NT2/D1 (cell line): ENCODE measurements around the gene SCUBE3.

ENCODE experiments used
- SUZ12 ChIP-seq: IDR thresholded peaks from 2 replicates; pipeline ENCODE4 v1.6.1; 2011; ENCODE audit not compliant: insufficient read length, insufficient read depth; ENCODE audit errors: extremely low read depth
- YY1 ChIP-seq: IDR thresholded peaks from 2 replicates; pipeline ENCODE4 v1.6.1; 2011; ENCODE audit not compliant: insufficient read length, insufficient read depth
- ZNF274 ChIP-seq: IDR thresholded peaks from 2 replicates; pipeline ENCODE4 v1.6.1; 2011; ENCODE audit warnings: mild to moderate bottlenecking, low read depth, low read length

- TF ChIP-seq YY1 (no peak), ZNF274 (no peak), SUZ12 (no peak)
Measured at GRCh38 chr6:35170166-35170565, 43.6 kb upstream of the SCUBE3 start.
